Islet of Langerhans (tissue), 1 donor: ENCODE results near the gene ATRIP.

Experiments used
- FAIRE-seq: peaks from one replicate; lab custom pipeline; 2011; peaks lifted over from hg19 to GRCh38; lab: Jason Lieb, UNC

ATRIP gene

GRCh38 chr3:48505146-48505545 is 58.6 kb downstream of the ATRIP start:
- no peak for FAIRE-seq

DNA sequence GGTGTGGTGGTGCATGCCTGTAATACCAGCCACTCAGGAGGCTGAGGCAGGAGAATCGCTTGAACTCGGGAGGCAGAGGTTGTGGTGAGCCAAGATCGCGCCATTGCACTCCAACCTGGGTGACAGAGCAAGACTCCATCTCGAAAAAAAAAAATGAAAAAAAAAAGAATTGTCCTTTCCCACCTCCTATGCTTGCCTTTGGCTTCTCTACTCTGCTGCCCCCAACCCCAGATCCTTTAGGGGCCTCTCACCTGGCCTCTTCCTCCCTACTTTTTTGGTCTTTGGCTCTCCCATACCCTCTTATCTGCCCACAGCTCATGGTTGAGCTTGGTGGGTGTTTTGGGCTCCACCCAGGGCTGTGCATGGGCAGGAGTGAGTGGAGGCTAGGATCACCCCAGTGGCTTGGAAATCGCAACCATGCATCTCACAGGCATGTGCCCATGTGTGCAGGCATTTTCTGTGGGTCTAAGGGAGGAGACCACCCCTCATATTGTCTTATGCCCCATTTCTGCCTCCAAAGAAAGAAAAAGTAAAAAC is 59.5 kb downstream of the ATRIP start:
- no peak for FAIRE-seq

DNA sequence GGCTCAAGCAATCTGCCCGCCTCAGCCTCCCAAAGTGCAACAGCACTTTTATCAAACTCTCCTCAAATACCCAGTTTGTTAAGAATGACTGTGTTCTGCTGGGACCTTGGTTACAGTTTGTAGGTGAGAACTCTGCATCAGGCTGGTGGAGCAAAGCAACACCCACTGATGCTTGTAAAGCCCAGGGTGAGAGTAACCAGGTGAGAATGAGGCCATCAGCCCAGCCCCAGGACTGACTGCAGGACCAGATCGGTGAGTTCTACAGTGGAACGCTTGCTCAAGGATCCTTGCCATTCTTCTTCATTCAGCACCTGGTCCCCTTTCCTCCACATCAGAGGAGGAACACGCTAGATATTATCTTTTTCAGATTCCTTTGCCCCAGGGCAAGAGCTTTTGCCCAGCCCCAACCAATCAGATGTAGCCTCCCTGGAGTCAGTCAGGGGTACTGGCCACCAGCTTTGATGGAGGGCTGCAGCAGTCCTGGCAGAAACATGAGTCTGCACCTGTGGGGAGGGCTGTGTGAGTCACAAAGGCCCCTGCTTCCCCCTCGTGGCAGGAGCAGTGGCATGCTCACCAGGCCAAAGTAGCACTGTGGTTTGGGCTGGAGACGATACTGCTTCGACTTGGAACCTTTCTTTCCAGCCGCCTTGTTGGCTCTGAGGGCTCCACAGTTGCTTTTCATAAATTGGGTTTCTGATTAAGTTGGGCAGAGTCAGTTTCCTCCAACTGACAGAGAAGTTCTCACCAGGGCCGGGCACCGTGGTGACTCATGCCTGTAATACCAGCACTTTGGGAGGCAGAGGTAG is 60.9 kb downstream of the ATRIP start:
- no peak for FAIRE-seq

DNA sequence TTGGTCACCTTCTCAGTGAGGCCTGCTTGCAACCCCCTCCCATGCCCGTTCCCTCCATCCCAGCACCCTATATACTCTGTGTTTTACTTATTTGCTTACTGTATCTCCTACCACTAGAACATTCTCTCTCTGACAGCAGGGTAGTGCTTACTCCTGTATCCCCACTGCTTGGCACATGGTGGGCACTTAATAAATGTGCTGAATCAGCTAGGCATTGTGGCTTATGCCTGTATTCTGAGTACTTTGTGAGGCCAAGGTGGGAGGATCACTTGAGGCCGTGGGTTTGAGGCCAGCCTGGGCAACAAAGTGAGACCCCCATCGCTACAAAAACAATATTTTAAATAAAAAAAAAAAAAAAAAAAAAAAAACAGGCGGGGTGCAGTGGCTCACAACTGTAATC is 65.0 kb downstream of the ATRIP start:
- FAIRE-seq, result no peak

DNA sequence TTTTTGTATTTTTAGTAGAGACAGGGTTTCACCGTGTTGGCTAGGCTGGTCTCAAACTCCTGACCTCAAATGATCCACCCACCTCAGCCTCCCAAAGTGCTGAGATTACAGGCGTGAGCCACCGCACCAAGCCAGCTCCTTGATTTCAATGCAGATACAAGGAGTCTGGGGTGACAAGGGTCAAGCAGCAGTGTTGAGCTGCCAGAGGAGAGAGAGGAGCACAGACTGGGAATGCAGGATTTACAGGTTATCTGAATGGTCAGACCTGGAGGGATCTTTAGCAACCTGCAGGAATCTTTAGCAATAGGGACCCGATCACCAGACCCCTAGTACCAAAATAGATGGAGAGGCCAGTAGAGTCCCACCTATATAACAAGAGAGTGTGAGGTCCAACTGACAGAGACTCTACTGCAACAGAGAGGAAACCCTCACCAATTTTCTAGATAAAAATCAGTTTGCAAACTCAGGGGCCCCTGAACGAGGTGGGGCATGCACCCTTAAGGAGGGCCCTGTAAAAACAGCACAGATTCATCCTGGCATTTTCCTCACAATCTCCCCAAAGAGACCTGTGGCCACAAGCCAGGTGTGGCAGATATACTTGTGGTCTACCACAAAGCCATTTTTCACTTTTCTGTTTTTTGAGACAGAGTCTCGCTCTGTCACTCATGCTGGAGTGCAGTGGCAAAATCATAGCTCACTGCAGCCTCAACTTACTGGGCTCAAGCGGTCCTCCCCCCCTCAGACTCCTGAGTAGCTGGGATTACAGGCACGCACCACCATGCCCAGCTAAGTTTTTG is 68.1 kb downstream of the ATRIP start:
- FAIRE-seq, result no peak
